Measurements from ENCODE around the gene RTBDN.
A peak's percentile ranks its signal among the peaks of the same experiment; 100 is the strongest.

The RTBDN gene

GRCh38 chr19:12786141-12786870 is 48.1 kb downstream of the RTBDN start:
- no peak for TF ChIP-seq CTCF (IDR thresholded peaks at IDR 0.05; ENCODE audit: insufficient read depth, low read depth, low read length, missing control alignments)
- DNase-seq (ENCODE audit: low read depth): peak; percentile 47
- H3K4me3 ChIP-seq (ENCODE audit: low read depth, low read length): peak overlapping the region; percentile 9; the same call in 1 of the 2 replicates

- TF ChIP-seq CTCF (IDR thresholded peaks at IDR 0.05; ENCODE audit: insufficient read depth, low read depth, low read length, missing control alignments): no peak
- peak overlapping the region; percentile 9 for H3K4me3 ChIP-seq (ENCODE audit: low read depth, low read length)
- no peak for DNase-seq (ENCODE audit: low read depth)
These were observed 48.8 kb downstream of the RTBDN start for GRCh38 chr19:12785431-12786031.

GRCh38 chr19:12784871-12785430 is 49.4 kb downstream of the RTBDN start:
- peak; percentile 63 for DNase-seq (ENCODE audit: low read depth)
- no peak overlapping the region for H3K4me3 ChIP-seq (ENCODE audit: low read depth, low read length)

GRCh38 chr19:12784394-12784870 is 49.9 kb downstream of the RTBDN start:
- no peak overlapping the region for H3K4me3 ChIP-seq (ENCODE audit: low read depth, low read length)
- DNase-seq (ENCODE audit: low read depth): peak; percentile 55
- no peak for TF ChIP-seq CTCF (IDR thresholded peaks at IDR 0.05; ENCODE audit: insufficient read depth, low read depth, low read length, missing control alignments)

More at GRCh38 chr19:12784871-12785430, 49.4 kb downstream of the RTBDN start:
- no peak for TF ChIP-seq CTCF (IDR thresholded peaks at IDR 0.05; ENCODE audit: insufficient read depth, low read depth, low read length, missing control alignments)

GRCh38 chr19:12783849-12784393 is 50.5 kb downstream of the RTBDN start:
- DNase-seq (ENCODE audit: low read depth): peak; percentile 35
- TF ChIP-seq CTCF (IDR thresholded peaks at IDR 0.05; ENCODE audit: insufficient read depth, low read depth, low read length, missing control alignments): no peak
- no peak overlapping the region for H3K4me3 ChIP-seq (ENCODE audit: low read depth, low read length)

- peak; percentile 78 for DNase-seq (ENCODE audit: low read depth)
- peak overlapping the region; percentile 46 for H3K4me3 ChIP-seq (ENCODE audit: low read depth, low read length)
- TF ChIP-seq CTCF (IDR thresholded peaks at IDR 0.05; ENCODE audit: insufficient read depth, low read depth, low read length, missing control alignments): no peak
These were observed 51.0 kb downstream of the RTBDN start for GRCh38 chr19:12783291-12783848.
